ENCODE measurements around the gene RAB5IF. TPM values are rescaled to one million over a fixed set of nuclear protein-coding genes. Genes with fewer than 3 reads are reported as not detected.
"Not testable (repeated sequence)": the region's sequence is repeated elsewhere in the genome, so short reads cannot be mapped to it uniquely, and the experiment has no call there.

The RAB5IF gene, protein sequence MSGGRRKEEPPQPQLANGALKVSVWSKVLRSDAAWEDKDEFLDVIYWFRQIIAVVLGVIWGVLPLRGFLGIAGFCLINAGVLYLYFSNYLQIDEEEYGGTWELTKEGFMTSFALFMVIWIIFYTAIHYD
- total RNA-seq, result 10 to 100 TPM; 92.8 to 94.1 TPM

DNA sequence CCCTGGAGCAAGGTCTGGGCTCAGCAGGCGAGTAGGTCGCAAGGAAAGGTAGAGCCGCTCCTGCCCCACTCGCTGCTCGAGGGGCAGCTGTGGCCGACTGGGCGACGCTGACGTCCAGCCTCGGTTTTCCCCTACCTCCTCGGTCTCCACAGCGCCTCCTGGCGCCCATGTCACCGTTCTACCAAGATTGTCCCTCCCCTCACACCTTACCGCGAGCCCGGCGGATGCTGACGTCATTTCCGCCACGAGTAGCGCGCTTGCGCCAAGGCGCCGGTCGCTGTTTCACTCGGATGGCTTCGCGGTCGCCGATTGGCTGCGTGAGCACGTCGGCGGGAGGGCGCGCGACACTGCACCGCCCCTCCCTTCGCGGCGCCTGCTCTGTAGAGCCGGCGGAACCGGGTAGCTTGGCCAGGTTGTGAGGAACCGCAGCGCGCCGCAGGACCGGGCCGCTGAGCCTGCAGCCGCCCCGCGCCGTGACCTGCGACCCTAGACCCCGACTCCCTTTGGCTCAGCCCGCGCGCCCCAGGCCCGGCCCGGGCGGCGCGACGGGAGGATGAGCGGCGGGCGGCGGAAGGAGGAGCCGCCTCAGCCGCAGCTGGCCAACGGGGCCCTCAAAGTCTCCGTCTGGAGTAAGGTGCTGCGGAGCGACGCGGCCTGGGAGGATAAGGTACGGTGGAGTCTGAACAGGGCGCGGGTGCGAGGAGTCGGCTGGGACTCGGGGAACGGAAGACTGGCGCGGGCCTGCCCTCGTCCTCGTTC lies at the start of gene RAB5IF:
Gene RAB5IF, plus strand, starts transcription at position 381 of the 759 bp plus-strand sequence. Its CDS starts 173 bp downstream, at position 554.
- Mint-ChIP-seq H3K36me3 (ENCODE audit: low read depth) (peaks cover 38% of the 10 kb centered on the region), H3K4me3 (peak within 1 kb of the TSS; percentile 98), H3K9me3 (no peaks in the 10 kb centered on the region), H3K27ac (peak within 1 kb of the TSS; percentile 95), H3K4me1 (peaks cover 35% of the 10 kb centered on the region), H3K27me3 (no peaks in the 10 kb centered on the region)
- CTCF ChIA-PET, result interaction anchor here (0.6 to 6.9 kb wide), 32 partner anchors 9 to 490 kb away, joined by 3 to 75 read pairs (median 4); partner anchors contain the start of genes DSN1, RBL1 and SLA2
- POLR2A ChIA-PET, result interaction anchor here (0.8 to 5.2 kb wide), 43 partner anchors 9 to 863 kb away, joined by 3 to 123 read pairs (median 5); partner anchors contain the start of genes DSN1, RBM39, SCAND1 and SLA2
- DNase-seq, result peak; percentile 100

DNA sequence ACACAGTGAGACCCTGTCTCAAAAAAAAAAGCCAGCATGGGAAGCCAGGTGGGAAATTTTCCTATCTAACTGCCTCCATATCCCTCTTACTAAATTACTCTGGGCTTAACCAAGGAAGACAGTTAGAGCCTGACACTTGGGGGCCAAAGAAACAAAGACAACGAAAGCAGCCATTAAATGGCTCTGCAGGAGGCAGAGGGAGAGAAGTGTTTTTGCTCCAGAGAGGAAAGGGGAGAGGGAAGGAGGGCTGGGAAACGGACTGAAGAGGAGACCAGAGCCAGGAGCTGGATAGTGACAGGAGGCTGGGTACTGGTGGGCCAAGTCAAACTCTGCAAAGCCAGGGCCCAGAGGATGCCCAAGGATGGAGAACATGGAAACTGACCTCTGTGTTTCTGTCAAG lies 42.9 kb upstream of the RAB5IF start:
- ChIA-PET POLR2A (no interaction called here), CTCF (no interaction called here)
- H3K36me3 Mint-ChIP-seq (ENCODE audit: low read depth), result peaks cover 6% of the 10 kb centered on the region
- H3K27ac Mint-ChIP-seq, result no peak overlapping the region
- H3K4me1 Mint-ChIP-seq, result peaks cover 7% of the 10 kb centered on the region
- H3K9me3 Mint-ChIP-seq, result peaks cover 17% of the 10 kb centered on the region
- H3K27me3 Mint-ChIP-seq, result no peaks in the 10 kb centered on the region
- H3K4me3 Mint-ChIP-seq, result no peak overlapping the region
- DNase-seq, result no peak

DNA sequence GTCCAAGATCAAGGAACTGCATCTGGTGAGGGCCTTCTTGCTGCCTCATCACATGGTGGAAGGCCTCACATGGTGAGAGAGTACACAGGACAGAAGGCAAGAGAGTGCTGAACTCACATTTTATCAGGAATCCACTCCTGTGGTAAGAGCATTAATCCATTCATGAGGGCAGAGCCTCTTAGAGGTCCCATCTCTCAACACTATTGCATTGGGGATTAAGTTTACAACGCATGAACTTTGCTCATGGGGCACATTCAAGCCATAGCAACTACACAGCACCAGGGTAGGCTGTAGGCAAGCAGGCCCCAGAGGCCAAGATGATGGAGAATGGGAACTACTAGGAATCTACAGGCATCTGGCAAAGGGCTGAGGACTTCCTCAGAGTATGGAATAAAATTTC lies 42.2 kb upstream of the RAB5IF start:
- Mint-ChIP-seq H3K27me3 (no peaks in the 10 kb centered on the region), H3K36me3 (ENCODE audit: low read depth) (peaks cover 6% of the 10 kb centered on the region), H3K4me1 (peaks cover 7% of the 10 kb centered on the region), H3K9me3 (peaks cover 17% of the 10 kb centered on the region), H3K4me3 (no peak overlapping the region), H3K27ac (no peak overlapping the region)
- POLR2A ChIA-PET, result no interaction called here
- DNase-seq, result no peak
- CTCF ChIA-PET, result no interaction called here

DNA sequence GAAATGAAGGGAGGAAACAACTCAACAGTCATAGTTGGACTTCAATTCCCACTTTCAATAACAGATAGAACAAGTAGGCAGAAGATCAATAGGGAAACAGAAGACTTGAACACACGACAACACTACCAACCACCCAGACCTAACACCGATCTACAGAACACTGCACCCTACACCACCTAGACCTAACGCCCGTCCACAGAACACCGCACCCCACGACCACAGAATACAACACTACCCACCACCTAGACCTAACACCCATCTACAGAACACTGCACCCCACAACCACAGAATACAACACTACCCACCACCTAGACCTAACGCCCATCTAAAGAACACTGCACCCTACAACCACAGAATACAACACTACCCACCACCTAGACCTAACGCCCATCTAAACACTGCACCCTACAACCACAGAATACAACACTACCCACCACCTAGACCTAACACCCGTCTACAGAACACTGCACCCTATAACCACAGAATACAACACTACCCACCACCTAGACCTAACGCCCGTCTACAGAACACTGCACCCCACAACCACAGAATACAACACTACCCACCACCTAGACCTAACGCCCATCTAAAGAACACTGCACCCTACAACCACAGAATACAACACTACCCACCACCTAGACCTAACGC lies 41.4 kb upstream of the RAB5IF start:
- H3K4me3 Mint-ChIP-seq; DNase-seq; POLR2A ChIA-PET; H3K27me3 Mint-ChIP-seq; H3K4me1 Mint-ChIP-seq; H3K27ac Mint-ChIP-seq; H3K36me3 Mint-ChIP-seq (ENCODE audit: low read depth): not testable (repeated sequence)
- H3K9me3 Mint-ChIP-seq, result peaks cover 17% of the 10 kb centered on the region
- CTCF ChIA-PET, result interaction anchor here (1.3 kb wide), 1 partner anchor 31 kb away, joined by 3 read pairs; no protein-coding TSS in a partner anchor

DNA sequence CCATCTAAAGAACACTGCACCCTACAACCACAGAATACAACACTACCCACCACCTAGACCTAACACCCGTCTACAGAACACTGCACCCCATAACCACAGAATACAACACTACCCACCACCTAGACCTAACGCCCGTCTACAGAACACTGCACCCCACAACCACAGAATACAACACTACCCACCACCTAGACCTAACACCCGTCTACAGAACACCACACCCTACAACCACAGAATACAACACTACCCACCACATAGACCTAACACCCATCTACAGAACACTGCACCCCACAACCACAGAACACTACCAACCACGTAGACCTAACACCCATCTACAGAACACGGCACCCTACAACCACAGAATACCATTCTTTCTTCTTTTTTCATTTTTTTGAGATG lies 40.9 kb upstream of the RAB5IF start:
- H3K27ac Mint-ChIP-seq; H3K4me3 Mint-ChIP-seq; H3K36me3 Mint-ChIP-seq (ENCODE audit: low read depth); DNase-seq; H3K4me1 Mint-ChIP-seq; H3K27me3 Mint-ChIP-seq: not testable (repeated sequence)
- CTCF ChIA-PET, result interaction anchor here (1.3 kb wide), 1 partner anchor 30 kb away, joined by 3 read pairs; no protein-coding TSS in a partner anchor
- H3K9me3 Mint-ChIP-seq, result peaks cover 17% of the 10 kb centered on the region
- POLR2A ChIA-PET, result interaction anchor here (0.8 to 1.1 kb wide), 2 partner anchors 9 to 30 kb away, joined by 3 to 5 read pairs; partner anchors contain the start of gene TGIF2

DNA sequence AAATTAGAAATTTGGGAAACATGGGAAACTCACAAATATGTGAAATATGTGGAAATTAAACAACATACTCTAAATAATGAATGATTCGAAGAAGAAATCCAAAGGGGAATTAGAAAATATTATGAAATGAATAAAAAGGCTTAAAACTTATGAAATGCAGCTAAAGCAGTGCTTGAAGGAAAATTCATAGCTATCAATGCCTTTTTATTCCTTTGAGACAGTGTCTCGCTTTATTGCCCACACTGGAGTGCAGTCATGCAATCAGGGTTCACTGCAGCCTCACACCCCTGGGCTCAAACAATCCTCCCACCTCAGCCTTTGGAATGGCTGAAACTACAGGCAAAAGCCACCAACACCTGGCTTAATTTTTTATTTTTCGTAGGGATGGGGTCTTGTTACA lies 40.1 kb upstream of the RAB5IF start:
- H3K36me3 Mint-ChIP-seq (ENCODE audit: low read depth), result peaks cover 6% of the 10 kb centered on the region
- H3K27ac Mint-ChIP-seq, result no peak overlapping the region
- H3K27me3 Mint-ChIP-seq, result no peaks in the 10 kb centered on the region
- ChIA-PET POLR2A (interaction anchor here (0.8 to 1.1 kb wide), 2 partner anchors 9 to 29 kb away, joined by 3 to 5 read pairs; partner anchors contain the start of gene TGIF2), CTCF (interaction anchor here (0.6 to 1.3 kb wide), 2 partner anchors 29 to 65 kb away, joined by 3 to 4 read pairs; no protein-coding TSS in a partner anchor)
- no peak overlapping the region for H3K4me3 Mint-ChIP-seq
- H3K9me3 Mint-ChIP-seq, result peaks cover 17% of the 10 kb centered on the region
- peaks cover 7% of the 10 kb centered on the region for H3K4me1 Mint-ChIP-seq
- DNase-seq, result no peak

DNA sequence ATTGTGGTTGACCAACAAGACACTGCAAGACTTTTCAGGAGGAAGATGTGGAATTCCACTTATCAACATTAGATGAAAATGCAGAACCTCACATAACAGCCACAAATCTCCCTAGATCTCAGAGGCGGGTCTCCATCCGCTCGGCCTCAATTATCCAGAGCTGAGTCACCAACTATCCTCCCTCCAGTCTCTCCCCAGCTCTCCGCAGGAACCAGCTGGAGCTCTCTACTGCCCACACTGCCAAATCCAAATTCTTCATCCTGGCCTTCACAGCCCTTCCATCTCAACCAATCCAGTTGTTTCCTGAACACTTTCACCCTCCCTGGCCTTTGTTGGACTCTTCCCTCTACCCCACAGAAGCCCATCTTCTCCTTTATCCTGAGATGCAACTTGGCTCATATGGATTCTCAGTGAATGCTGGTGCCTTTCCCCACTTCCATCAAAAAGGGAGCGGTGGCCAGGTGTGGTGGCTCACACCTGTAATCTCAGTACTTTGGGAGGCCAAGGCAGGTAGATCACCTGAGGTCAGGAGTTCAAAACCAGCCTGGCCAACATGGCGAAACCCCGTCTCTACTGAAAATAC lies 35.6 kb upstream of the RAB5IF start:
- H3K27me3 Mint-ChIP-seq, result no peaks in the 10 kb centered on the region
- H3K4me1 Mint-ChIP-seq, result peaks cover 18% of the 10 kb centered on the region
- DNase-seq, result no peak
- POLR2A ChIA-PET, result interaction anchor here (9.1 kb wide), 1 partner anchor 35 kb away, joined by 113 read pairs; the partner anchor contains the start of gene RAB5IF
- H3K9me3 Mint-ChIP-seq, result peaks cover 5% of the 10 kb centered on the region
- no peak overlapping the region for H3K27ac Mint-ChIP-seq
- CTCF ChIA-PET, result interaction anchor here (2.2 kb wide), 1 partner anchor 35 kb away, joined by 11 read pairs; the partner anchor contains the start of gene RAB5IF
- peaks cover 4% of the 10 kb centered on the region for H3K36me3 Mint-ChIP-seq (ENCODE audit: low read depth)
- no peak overlapping the region for H3K4me3 Mint-ChIP-seq

DNA sequence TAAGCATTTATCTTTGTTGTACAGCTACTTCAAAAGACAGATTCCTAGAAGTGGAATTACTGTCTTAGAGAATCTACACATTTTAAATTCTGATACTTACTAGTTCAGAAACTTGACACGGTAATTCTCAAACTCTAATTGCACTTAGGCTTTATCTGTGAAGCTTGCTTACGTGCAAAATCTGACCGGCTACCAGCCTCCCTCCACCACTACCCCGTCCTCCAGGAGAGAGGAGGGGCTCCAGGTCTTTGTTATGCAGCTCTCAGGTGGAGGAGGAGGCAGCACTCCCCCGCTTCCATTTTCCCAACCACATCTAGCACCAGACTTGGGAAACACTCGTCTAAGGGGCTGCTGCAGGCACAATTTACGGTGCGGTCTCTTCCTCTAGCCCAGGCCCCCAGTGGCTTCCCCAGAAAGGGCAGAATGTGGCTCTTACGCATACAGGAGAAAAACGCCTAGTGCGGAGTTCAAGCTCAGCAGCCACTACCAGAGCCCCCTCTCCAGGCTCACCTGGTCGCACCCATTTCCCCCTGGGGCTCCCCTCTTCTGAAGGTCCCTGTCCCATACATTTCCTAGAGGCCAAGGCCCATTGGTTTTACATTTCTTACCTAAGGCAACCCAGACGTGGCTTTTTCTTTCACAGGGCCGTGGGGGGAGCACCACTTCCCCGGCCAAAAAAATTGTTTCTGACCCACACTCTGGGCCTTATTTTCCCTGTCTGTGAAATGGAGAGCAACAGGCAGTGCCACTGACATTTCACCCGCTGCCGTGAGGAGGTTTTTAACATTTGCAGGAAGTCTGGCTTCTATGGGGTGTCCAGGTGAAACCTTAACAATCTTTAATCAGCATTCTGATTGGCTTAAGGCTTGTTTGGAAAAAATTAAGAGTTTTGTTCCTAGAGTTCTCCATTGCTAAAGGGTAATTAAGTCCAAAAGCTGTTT lies 33.7 kb upstream of the RAB5IF start:
- Mint-ChIP-seq H3K27ac (peak overlapping the region; percentile 87), H3K9me3 (no peaks in the 10 kb centered on the region), H3K36me3 (ENCODE audit: low read depth) (peaks cover 19% of the 10 kb centered on the region), H3K4me1 (peaks cover 34% of the 10 kb centered on the region), H3K27me3 (no peaks in the 10 kb centered on the region), H3K4me3 (peak overlapping the region; percentile 70)
- ChIA-PET POLR2A (interaction anchor here (0.9 to 9.1 kb wide), 7 partner anchors 11 to 37 kb away, joined by 3 to 113 read pairs (median 5); partner anchors contain the start of gene RAB5IF), CTCF (interaction anchor here (0.8 to 2.2 kb wide), 5 partner anchors 15 to 202 kb away, joined by 3 to 11 read pairs (median 4); partner anchors contain the start of genes DSN1 and RAB5IF)
- no peak for DNase-seq

DNA sequence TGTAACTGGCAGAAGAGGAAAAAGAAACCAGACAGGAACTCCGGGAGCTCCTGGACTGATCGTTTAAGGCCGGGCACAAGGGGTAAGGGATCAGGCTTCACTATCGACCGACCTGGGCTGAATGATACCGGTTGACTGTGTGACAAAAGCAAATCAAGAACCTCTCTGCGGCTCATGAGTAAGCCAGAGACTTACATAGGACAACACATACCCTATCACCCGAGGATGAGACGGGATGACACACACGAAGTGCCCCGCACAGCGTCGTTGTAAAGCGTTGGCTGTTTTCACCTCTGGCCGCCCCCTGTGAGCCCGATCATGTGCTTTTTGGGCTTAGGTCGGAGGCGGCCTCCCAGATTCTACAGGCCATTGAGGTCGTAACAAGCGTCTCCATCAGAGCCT lies 32.9 kb upstream of the RAB5IF start:
- Mint-ChIP-seq H3K4me3 (peak overlapping the region; percentile 70), H3K27me3 (no peaks in the 10 kb centered on the region), H3K27ac (peak overlapping the region; percentile 87), H3K9me3 (no peaks in the 10 kb centered on the region), H3K36me3 (ENCODE audit: low read depth) (peaks cover 19% of the 10 kb centered on the region), H3K4me1 (peaks cover 34% of the 10 kb centered on the region)
- POLR2A ChIA-PET, result interaction anchor here (0.7 to 9.1 kb wide), 12 partner anchors 12 to 618 kb away, joined by 3 to 113 read pairs (median 7); partner anchors contain the start of genes RAB5IF, SCAND1 and SLA2
- CTCF ChIA-PET, result interaction anchor here (0.9 to 1.4 kb wide), 5 partner anchors 15 to 42 kb away, joined by 3 to 4 read pairs (median 3); no protein-coding TSS in a partner anchor
- peak; percentile 61 for DNase-seq

DNA sequence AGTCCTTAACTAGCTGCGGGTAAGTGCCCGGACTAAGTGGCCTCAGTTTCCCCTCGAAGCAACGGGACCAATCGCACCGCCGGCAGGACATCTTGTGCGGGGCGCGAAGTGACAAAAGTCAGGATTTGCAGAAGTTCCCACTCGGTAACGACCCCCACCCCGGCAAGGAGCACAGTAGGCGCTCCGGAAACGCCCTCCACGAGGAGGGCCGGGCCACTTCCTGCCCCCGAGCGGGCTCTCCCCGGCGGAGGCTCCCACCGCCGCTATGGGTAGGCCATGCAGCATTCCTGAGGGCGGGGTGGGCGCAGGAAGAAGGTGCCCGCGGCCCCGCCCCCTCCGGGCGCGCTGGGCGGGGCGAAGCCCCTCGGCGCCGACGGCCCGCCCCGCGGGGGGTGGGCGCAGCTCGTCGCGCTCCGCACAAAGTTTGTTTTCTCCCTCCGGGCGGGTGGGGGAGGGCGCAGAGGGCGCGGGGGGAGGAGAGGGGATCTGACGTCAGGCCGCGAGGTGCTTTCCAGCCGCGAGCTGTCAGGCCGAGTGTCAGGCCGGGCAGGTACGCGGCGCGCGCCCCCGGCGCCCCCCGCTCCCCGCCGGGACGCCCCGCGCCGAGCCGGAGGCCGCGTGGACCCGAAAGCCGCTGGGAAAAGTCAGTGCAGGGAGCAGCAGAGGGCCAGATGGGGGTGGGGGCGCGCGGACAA lies 32.3 kb upstream of the RAB5IF start, which contains the start of gene TGIF2:
Gene TGIF2, plus strand, starts transcription at position 495 of the 695 bp plus-strand sequence. CDS start 5,178 bp downstream, outside the sequence.
- Mint-ChIP-seq H3K9me3 (no peaks in the 10 kb centered on the region), H3K4me3 (peak within 1 kb of the TSS; percentile 92), H3K4me1 (peaks cover 34% of the 10 kb centered on the region), H3K36me3 (ENCODE audit: low read depth) (peaks cover 19% of the 10 kb centered on the region), H3K27ac (peak within 1 kb of the TSS; percentile 87), H3K27me3 (no peaks in the 10 kb centered on the region)
- DNase-seq, result peak; percentile 86
- CTCF ChIA-PET, result interaction anchor here (0.9 to 3.7 kb wide), 7 partner anchors 15 to 262 kb away, joined by 3 to 18 read pairs (median 3); partner anchors contain the start of gene RAB5IF
- POLR2A ChIA-PET, result interaction anchor here (0.7 to 9.1 kb wide), 14 partner anchors 8 to 619 kb away, joined by 3 to 113 read pairs (median 6); partner anchors contain the start of genes RAB5IF, SCAND1 and SLA2

Data from activated CD4-positive, alpha-beta memory T cell treated with anti-CD3 and anti-CD28 coated beads, Interleukin-2, amount 10 ng/mL, durations not matched to agents 7 days and 5 days (primary cell).